OCI-LY7 (cell line): ENCODE measurements around the gene RRM2. TPM values are rescaled to one million over a fixed set of nuclear protein-coding genes. Genes with fewer than 3 reads are reported as not detected.

Source experiments
- BruUV-seq: library from RNA; stranded (reverse); fragments of 400-500 nt; replicated peaks from 2 replicates; lab custom pipeline; 2021; lab: Mats Ljungman, UMichigan
- CTCF ChIA-PET: fragments of 300-600 bp; sonication (Branson Sonifier 250); formaldehyde crosslinking; loops from one replicate; lab custom pipeline; 2022; ENCODE audit warnings: antibody characterized with exemption; ENCODE audit not compliant: unreplicated experiment; lab: Charles Lee
- POLR2A ChIA-PET: fragments of 300-600 bp; sonication (Branson Sonifier 250); formaldehyde crosslinking; loops from one replicate; lab custom pipeline; 2022; ENCODE audit warnings: antibody characterized with exemption; lab: Charles Lee
- DNase-seq: peaks from one replicate; pipeline ENCODE4 v3.0.0-alpha.2; 2015; ENCODE audit warnings: low spot score
- H2AFZ ChIP-seq: fragments of 200-600 bp; sonication (generic), shearing (Covaris generic); 2 replicates; pipeline ENCODE4 v1.6.1; 2014; ENCODE audit warnings: mild to moderate bottlenecking, antibody characterized with exemption, low read length, moderate library complexity
- H3K27ac ChIP-seq: fragments of 200-600 bp; sonication (generic); 2 replicates; pipeline ENCODE4 v1.5.1; 2014; ENCODE audit warnings: mixed run types, low read depth, mild to moderate bottlenecking, moderate library complexity, low read length, inconsistent platforms; ENCODE audit not compliant: poor library complexity, severe bottlenecking
- H3K36me3 ChIP-seq: fragments of 200-600 bp; sonication (generic); 2 replicates; pipeline ENCODE4 v1.6.1; 2014; ENCODE audit warnings: mild to moderate bottlenecking, antibody characterized with exemption, low read length, moderate library complexity, mixed read lengths; ENCODE audit not compliant: insufficient read depth
- H3K4me1 ChIP-seq: fragments of 200-600 bp; sonication (generic); 2 replicates; pipeline ENCODE4 v1.5.1; 2014; ENCODE audit warnings: mild to moderate bottlenecking, low read length; ENCODE audit not compliant: insufficient read depth, poor library complexity, severe bottlenecking
- H3K4me2 ChIP-seq: fragments of 200-600 bp; sonication (generic); 2 replicates; pipeline ENCODE4 v1.6.1; 2014; ENCODE audit warnings: mild to moderate bottlenecking, low read length
- H3K4me3 ChIP-seq: fragments of 200-600 bp; sonication (generic); 2 replicates; pipeline ENCODE4 v1.5.1; 2014; ENCODE audit warnings: mild to moderate bottlenecking, low read depth, low read length; ENCODE audit not compliant: poor library complexity, severe bottlenecking
- H3K79me2 ChIP-seq: fragments of 200-600 bp; sonication (generic); 2 replicates; pipeline ENCODE4 v1.6.1; 2016; ENCODE audit warnings: low read depth, mild to moderate bottlenecking, low read length, moderate library complexity, mixed read lengths; ENCODE audit not compliant: insufficient read depth
- H3K9me2 ChIP-seq: fragments of 200-600 bp; sonication (generic); 2 replicates; pipeline ENCODE4 v1.6.1; 2016; ENCODE audit warnings: mild to moderate bottlenecking, low read length, mixed read lengths; ENCODE audit not compliant: insufficient read depth
- H3K9me3 ChIP-seq: fragments of 200-600 bp; sonication (generic); 2 replicates; pipeline ENCODE4 v1.6.1; 2014; ENCODE audit warnings: mild to moderate bottlenecking, mixed run types, low read length, mixed read lengths
- H4K20me1 ChIP-seq: fragments of 200-600 bp; sonication (generic); 2 replicates; pipeline ENCODE4 v1.6.1; 2014; ENCODE audit warnings: mild to moderate bottlenecking, antibody characterized with exemption, low read length, moderate library complexity, mixed read lengths; ENCODE audit not compliant: insufficient read depth
- CTCF ChIP-seq: fragments of 200-600 bp; sonication (generic); conservative IDR thresholded peaks from 2 replicates; pipeline ENCODE4 v1.5.1; 2014; ENCODE audit warnings: mild to moderate bottlenecking, antibody characterized with exemption, low read length, moderate library complexity, mixed read lengths
- EZH2phosphoT487 ChIP-seq: fragments of 200-600 bp; sonication (generic); IDR thresholded peaks from 2 replicates; pipeline ENCODE4 v1.6.1; 2018; ENCODE audit warnings: low read depth, borderline replicate concordance, mild to moderate bottlenecking, mixed run types, antibody characterized with exemption, low read length, moderate library complexity, mixed read lengths
- intact Hi-C: fragments of 100-400 bp; cut with micrococcal nuclease; formaldehyde crosslinking; loops from one replicate; pipeline ENCODE4 v1.10.0; 2022; ENCODE audit not compliant: unreplicated experiment
- total RNA-seq, 2 experiments: library from RNA; depleted of rRNA in 1 of 2; stranded (reverse); fragments of >200 nt in 1 of 2; shearing (Covaris generic) in 1 of 2; gene quantifications; 2 replicates each; pipeline ENCODE4 v1.2.3, GENCODE V29; 2014 to 2022

Gene RRM2
- total RNA-seq, 2 experiments from 2014 or later: 222 to 324 TPM

- Histone ChIP-seq H3K4me1 (no peaks in the 10 kb centered on the region), H3K4me2 (no peak overlapping the region), H2AFZ (no peak overlapping the region), H4K20me1 (no peaks in the 10 kb centered on the region), H3K9me3 (no peaks in the 10 kb centered on the region), H3K4me3 (no peak overlapping the region), H3K36me3 (peaks cover 52% of the 10 kb centered on the region), H3K9me2 (no peaks in the 10 kb centered on the region), H3K27ac (no peak overlapping the region), H3K79me2 (no peaks in the 10 kb centered on the region)
- no peak for TF ChIP-seq EZH2phosphoT487
- intact Hi-C loops: no loop called here
- BruUV-seq: no TSS peak
- DNase-seq: no peak
- ChIA-PET CTCF (no interaction called here), POLR2A (interaction anchor here (0.6 to 1.1 kb wide), 2 partner anchors 84 to 508 kb away, joined by 3 read pairs; no protein-coding TSS in a partner anchor)
These were observed 46.6 kb downstream of the RRM2 start for GRCh38 chr2:10169053-10169578.

GRCh38 chr2:10169581-10169980 is 47.0 kb downstream of the RRM2 start:
- BruUV-seq: no TSS peak
- no peaks in the 10 kb centered on the region for H3K79me2 ChIP-seq
- H3K4me3 ChIP-seq: no peak overlapping the region
- TF ChIP-seq EZH2phosphoT487: no peak
- no peak for TF ChIP-seq CTCF
- no peak overlapping the region for H2AFZ ChIP-seq
- no peaks in the 10 kb centered on the region for H3K9me2 ChIP-seq
- ChIA-PET POLR2A (interaction anchor here (1.1 kb wide), 1 partner anchor 84 kb away, joined by 3 read pairs; no protein-coding TSS in a partner anchor), CTCF (no interaction called here)
- intact Hi-C loops: no loop called here
- H3K9me3 ChIP-seq: no peaks in the 10 kb centered on the region
- H3K36me3 ChIP-seq: peaks cover 51% of the 10 kb centered on the region
- DNase-seq: no peak
- H3K4me1 ChIP-seq: no peaks in the 10 kb centered on the region
- no peak overlapping the region for H3K27ac ChIP-seq
- H4K20me1 ChIP-seq: no peaks in the 10 kb centered on the region
- no peak overlapping the region for H3K4me2 ChIP-seq

- no peak overlapping the region for H3K4me2 ChIP-seq
- ChIA-PET CTCF (no interaction called here), POLR2A (no interaction called here)
- H3K9me2 ChIP-seq: no peaks in the 10 kb centered on the region
- H3K79me2 ChIP-seq: no peaks in the 10 kb centered on the region
- no TSS peak for BruUV-seq
- peaks cover 47% of the 10 kb centered on the region for H3K36me3 ChIP-seq
- no peak overlapping the region for H2AFZ ChIP-seq
- H4K20me1 ChIP-seq: no peaks in the 10 kb centered on the region
- H3K9me3 ChIP-seq: no peaks in the 10 kb centered on the region
- H3K27ac ChIP-seq: no peak overlapping the region
- H3K4me3 ChIP-seq: no peak overlapping the region
- no peak for TF ChIP-seq CTCF
- no peak for TF ChIP-seq EZH2phosphoT487
- H3K4me1 ChIP-seq: no peaks in the 10 kb centered on the region
- no peak for DNase-seq
- intact Hi-C loops: no loop called here
These were observed 47.7 kb downstream of the RRM2 start for GRCh38 chr2:10170256-10170655.
